H1 (cell line): Measurements from ENCODE around the gene CTTNBP2. TPM values are rescaled to one million over a fixed set of nuclear protein-coding genes. Genes with fewer than 3 reads are reported as not detected.

ENCODE experiments used
- ATF2 ChIP-seq: IDR thresholded peaks from 2 replicates; pipeline ENCODE4 v1.6.1; 2012; ENCODE audit warnings: low read length, inconsistent platforms
- CBX5 ChIP-seq: fragments of 300-800, 300-1000 bp; sonication (generic); IDR thresholded peaks from 2 replicates; pipeline ENCODE4 v1.7.1; 2016; ENCODE audit warnings: antibody characterized with exemption, low read length, low read depth
- CHD7 ChIP-seq: fragments of 300-600 bp; sonication (generic); IDR thresholded peaks from 2 replicates; pipeline ENCODE4 v1.7.1; 2012; ENCODE audit warnings: low read length, moderate library complexity, mild to moderate bottlenecking, inconsistent platforms; ENCODE audit not compliant: insufficient replicate concordance
- GTF2F1 ChIP-seq: IDR thresholded peaks from 2 replicates; pipeline ENCODE4 v1.6.1; 2012; ENCODE audit warnings: low read depth, low read length, improper control_type of control experiment, borderline replicate concordance
- HDAC6 ChIP-seq: IDR thresholded peaks from one replicate; pipeline ENCODE4 v1.7.1; 2012; ENCODE audit warnings: low read depth, mild to moderate bottlenecking, inconsistent platforms, low read length, moderate library complexity
- KDM4A ChIP-seq: IDR thresholded peaks from one replicate; pipeline ENCODE4 v1.7.1; 2012; ENCODE audit warnings: low read depth, mild to moderate bottlenecking, moderate library complexity, low read length, inconsistent platforms; ENCODE audit not compliant: severe bottlenecking
- NANOG ChIP-seq: IDR thresholded peaks from 2 replicates; pipeline ENCODE4 v1.6.1; 2011; ENCODE audit warnings: low read length, low read depth, mild to moderate bottlenecking, inconsistent platforms; ENCODE audit not compliant: insufficient read depth, poor library complexity, severe bottlenecking
- PHF8 ChIP-seq: fragments of 200-600 bp; sonication (generic); conservative IDR thresholded peaks from 2 replicates; pipeline ENCODE4 v1.7.1; 2012; ENCODE audit warnings: low read depth, mild to moderate bottlenecking, inconsistent platforms, low read length, moderate library complexity
- polyA plus RNA-seq, 7 experiments: library from polyadenylated mRNA; depleted of rRNA in 3 of 7; stranded (reverse) in 5 of 7; unstranded in 2 of 7; fragments of >200 nt in 5 of 7; fragments of 200-250 nt in 2 of 7; gene quantifications; 1 replicate in 5 of 7; 2 replicates in 1 of 7; 4 replicates in 1 of 7; pipeline versions ENCODE4 v1.2.1 to v1.2.3, GENCODE V29; 2011 to 2013; ENCODE audit warnings: missing spikeins in 2 of 7, mixed read lengths in 2 of 7
- total RNA-seq: library from RNA; stranded (reverse); fragmentation: NEBNext Ultra II Directional; extraction: Animal tissue kit (Norgen Biotek cat#: 25700); gene quantifications from 2 replicates; pipeline ENCODE4 v1.2.1, GENCODE V29; 2021

The CTTNBP2 gene
- total and polyA plus RNA-seq, 2 of the 8 experiments (the other 6 are each of a cell fraction or from before 2014, with no cell fraction given), result 15.3 to 35.1 TPM

GRCh38 chr7:117805241-117805640 lies 68.0 kb downstream of the CTTNBP2 start (continued):
- TF ChIP-seq HDAC6 (no peak), CHD7 (no peak), PHF8 (no peak), NANOG (no peak), ATF2 (no peak), GTF2F1 (no peak), CBX5 (no peak), KDM4A (no peak)
- TF ChIP-seq, all 59 proteins: peak for 0
